ENCODE data around the gene TSPAN18. TPM values are rescaled to one million over a fixed set of nuclear protein-coding genes. Genes with fewer than 3 reads are reported as not detected.

The TSPAN18 gene
- total RNA-seq, 4 donors from 2014 or later = 2.6 to 28.9 (median 4.9) TPM

DNA sequence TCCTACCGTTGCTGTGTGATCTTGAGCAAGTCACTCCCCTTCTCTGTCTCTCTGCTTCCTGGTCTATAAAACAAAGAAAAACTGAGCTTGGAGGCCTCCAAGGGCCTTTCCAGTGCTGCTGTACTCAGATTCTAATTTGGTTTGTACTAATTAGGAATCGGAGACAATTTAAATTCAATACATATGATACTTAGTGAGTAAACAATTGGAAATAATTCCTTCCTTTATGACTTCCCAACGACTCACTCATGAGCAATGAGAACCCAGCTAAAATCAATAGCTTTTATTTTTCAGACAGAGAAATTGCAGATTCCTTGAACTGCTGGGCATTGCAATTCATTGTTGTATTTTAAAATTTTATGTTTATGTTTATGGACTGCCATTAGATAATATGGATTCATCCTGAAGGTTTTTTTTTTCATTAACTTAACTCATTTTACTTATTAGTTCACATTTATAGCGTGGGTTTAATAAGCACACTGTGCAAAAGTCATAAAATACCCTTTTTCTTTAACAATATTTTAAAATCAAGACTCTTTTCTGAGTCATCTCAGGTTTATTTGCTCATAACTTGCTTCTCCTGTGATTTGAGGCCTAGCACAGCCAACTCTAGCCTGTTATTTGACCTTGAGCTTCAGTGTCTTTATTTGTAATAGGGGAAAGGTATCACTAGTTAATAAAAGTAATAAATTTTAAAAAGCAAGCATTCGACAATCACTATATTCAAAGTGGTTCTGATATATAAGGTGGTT is 128.2 kb downstream of the TSPAN18 start:
- DNase-seq = no peak
- Histone ChIP-seq H3K4me1 (peaks cover 0 to 5% (median 0%) of the 10 kb centered on the region in 4 donors), H3K27ac (peak overlapping the region in 3 of 4 donors; percentile 16 to 41 (median 34)), H3K27me3 (no peaks in the 10 kb centered on the region), H3K36me3 (no peaks in the 10 kb centered on the region), H3K4me3 (no peak overlapping the region), H3K9me3 (no peaks in the 10 kb centered on the region)
- intact Hi-C loops (cut with DNase I; ENCODE audit: low total_unique reads) (no loop called here), in situ Hi-C loops (cut with MboI; ENCODE audit: low pct_ligation_motif_present in 1 of 4, low pct_unique_long_range_greater_than_20kb in 1 of 4, low sequenced_read_pairs in 3 of 4) (no loop called here)
- TF ChIP-seq, protein P1, sequence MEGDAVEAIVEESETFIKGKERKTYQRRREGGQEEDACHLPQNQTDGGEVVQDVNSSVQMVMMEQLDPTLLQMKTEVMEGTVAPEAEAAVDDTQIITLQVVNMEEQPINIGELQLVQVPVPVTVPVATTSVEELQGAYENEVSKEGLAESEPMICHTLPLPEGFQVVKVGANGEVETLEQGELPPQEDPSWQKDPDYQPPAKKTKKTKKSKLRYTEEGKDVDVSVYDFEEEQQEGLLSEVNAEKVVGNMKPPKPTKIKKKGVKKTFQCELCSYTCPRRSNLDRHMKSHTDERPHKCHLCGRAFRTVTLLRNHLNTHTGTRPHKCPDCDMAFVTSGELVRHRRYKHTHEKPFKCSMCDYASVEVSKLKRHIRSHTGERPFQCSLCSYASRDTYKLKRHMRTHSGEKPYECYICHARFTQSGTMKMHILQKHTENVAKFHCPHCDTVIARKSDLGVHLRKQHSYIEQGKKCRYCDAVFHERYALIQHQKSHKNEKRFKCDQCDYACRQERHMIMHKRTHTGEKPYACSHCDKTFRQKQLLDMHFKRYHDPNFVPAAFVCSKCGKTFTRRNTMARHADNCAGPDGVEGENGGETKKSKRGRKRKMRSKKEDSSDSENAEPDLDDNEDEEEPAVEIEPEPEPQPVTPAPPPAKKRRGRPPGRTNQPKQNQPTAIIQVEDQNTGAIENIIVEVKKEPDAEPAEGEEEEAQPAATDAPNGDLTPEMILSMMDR (IDR thresholded peaks at IDR 0.05) = no peak
- TF ChIP-seq POLR2AphosphoS5 (IDR thresholded peaks at IDR 0.05) (no peak), EP300 (IDR thresholded peaks at IDR 0.05; ENCODE audit: low read depth) (no peak), POLR2A (IDR thresholded peaks at IDR 0.05) (no peak)
- WGBS, 2 donors (ENCODE audit: low coverage in 1 of 2) = 53 to 56% methylated on average over 5 of the region's 5 CpGs

DNA sequence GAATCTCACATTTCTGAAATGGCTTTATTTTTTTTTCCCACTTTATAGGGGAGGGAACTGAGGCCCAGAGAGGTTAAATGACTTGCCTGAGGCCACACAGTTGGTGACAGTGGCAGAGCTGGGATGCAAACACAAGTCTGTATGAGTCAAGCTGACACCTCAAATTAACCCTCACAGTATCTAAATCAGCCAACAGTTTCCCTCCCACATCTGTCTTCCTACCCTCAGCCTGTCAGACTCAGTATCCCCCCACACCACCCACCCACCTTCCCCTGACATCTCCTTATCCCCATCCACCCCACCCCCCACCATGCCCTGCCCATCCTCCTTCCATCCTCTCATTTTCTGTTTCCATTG is 128.7 kb downstream of the TSPAN18 start:
- no peak overlapping the region for H3K4me3 ChIP-seq
- no peaks in the 10 kb centered on the region for H3K27me3 ChIP-seq
- no peaks in the 10 kb centered on the region for H3K9me3 ChIP-seq
- peaks cover 0 to 5% (median 0%) of the 10 kb centered on the region in 4 donors for H3K4me1 ChIP-seq
- H3K36me3 ChIP-seq = no peaks in the 10 kb centered on the region
- TF ChIP-seq EP300 (IDR thresholded peaks at IDR 0.05; ENCODE audit: low read depth) (no peak), POLR2A (IDR thresholded peaks at IDR 0.05) (no peak), POLR2AphosphoS5 (IDR thresholded peaks at IDR 0.05) (no peak)
- TF ChIP-seq, protein P1 (IDR thresholded peaks at IDR 0.05) = no peak
- in situ Hi-C loops (cut with MboI; ENCODE audit: low pct_ligation_motif_present in 1 of 4, low pct_unique_long_range_greater_than_20kb in 1 of 4, low sequenced_read_pairs in 3 of 4) = no loop called here
- intact Hi-C loops (cut with DNase I; ENCODE audit: low total_unique reads) = no loop called here
- H3K27ac ChIP-seq = peak overlapping the region in 1 of 4 donors; percentile 34
- no peak for DNase-seq

DNA sequence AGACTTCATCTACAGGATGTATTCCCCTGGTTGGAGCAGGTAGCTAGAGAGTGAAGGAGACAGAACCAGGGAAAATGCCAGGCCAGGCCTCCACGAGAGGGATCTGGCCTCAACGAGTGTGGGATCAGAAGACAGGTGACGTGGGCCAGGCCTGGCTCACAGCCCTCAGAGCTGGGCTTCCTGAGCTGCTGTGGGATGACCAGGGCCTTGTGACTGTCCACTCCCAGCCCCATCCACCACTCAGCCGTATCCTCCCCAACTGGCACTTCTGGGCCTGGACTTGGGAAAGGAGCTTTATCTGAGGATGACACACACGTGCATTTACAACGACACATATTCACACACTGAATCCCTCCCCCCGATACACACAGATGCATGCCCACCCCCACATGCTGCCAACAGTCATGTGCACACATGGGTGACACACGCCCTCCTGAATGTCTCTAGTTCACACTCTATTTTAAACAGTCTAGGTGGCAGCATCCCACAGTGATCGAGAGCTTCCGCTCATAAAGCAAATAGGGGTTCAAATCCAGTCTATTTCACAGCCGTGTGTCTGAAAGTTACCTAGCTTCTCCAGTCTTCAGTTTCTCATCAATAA is 130.8 kb downstream of the TSPAN18 start:
- Histone ChIP-seq H3K36me3 (no peaks in the 10 kb centered on the region), H3K27me3 (no peaks in the 10 kb centered on the region), H3K27ac (peak overlapping the region; percentile 7 to 38 (median 22)), H3K9me3 (no peaks in the 10 kb centered on the region), H3K4me3 (no peak overlapping the region), H3K4me1 (peaks cover 7 to 11% (median 9%) of the 10 kb centered on the region in 4 donors)
- in situ Hi-C loops (cut with MboI; ENCODE audit: low pct_ligation_motif_present in 1 of 4, low pct_unique_long_range_greater_than_20kb in 1 of 4, low sequenced_read_pairs in 3 of 4) = no loop called here
- intact Hi-C loops (cut with DNase I; ENCODE audit: low total_unique reads) = no loop called here
- DNase-seq = no peak
- 91 to 93% methylated on average over 5 to 10 of the region's 11 CpGs for WGBS, 2 donors (ENCODE audit: low coverage in 1 of 2)
- no peak for TF ChIP-seq POLR2AphosphoS5 (IDR thresholded peaks at IDR 0.05)
- no peak for TF ChIP-seq POLR2A (IDR thresholded peaks at IDR 0.05)

DNA sequence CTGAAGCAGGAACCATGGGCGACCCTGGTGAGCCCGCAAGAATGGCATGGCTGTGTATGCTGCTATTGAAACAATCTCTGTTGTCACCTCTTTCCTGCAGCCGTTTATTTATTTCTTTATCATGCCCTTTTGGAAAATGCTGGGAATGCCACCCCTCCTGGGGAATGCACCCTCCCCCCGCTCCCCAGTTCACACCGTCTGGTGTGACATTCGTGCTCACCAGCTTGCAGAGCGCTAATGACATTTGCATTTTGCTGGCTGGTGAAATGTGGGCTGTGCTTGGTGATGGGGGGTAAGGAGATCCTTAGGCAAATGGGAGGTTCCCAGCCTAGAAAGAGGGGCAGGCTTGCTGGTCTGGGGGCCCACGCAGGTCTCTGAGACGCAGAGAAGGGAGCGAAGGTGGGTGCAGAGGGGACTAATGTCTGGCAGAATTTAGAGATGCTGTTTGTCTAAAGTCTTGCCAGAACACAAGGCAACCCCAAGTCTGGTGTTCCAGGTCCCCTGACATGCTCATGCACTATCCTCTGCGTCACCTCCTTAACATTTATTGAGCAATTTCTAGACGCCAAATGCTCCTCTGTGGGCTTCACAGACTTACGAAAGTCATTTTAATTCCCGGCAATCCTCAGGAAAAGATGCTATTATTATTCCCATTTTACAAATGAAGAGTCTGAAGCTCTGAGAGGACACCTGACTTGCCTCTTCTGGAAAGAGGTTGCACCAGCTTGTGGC is 132.2 kb downstream of the TSPAN18 start:
- no peak for TF ChIP-seq POLR2A (IDR thresholded peaks at IDR 0.05)
- no peak for TF ChIP-seq POLR2AphosphoS5 (IDR thresholded peaks at IDR 0.05)
- TF ChIP-seq EP300 (IDR thresholded peaks at IDR 0.05; ENCODE audit: low read depth) = no peak
- TF ChIP-seq, protein P1 (IDR thresholded peaks at IDR 0.05) = no peak
- Histone ChIP-seq H3K9me3 (no peaks in the 10 kb centered on the region), H3K36me3 (no peaks in the 10 kb centered on the region), H3K27ac (peak overlapping the region in 3 of 4 donors; percentile 1 to 91 (median 49)), H3K4me1 (peaks cover 11 to 20% (median 14%) of the 10 kb centered on the region in 4 donors), H3K4me3 (no peak overlapping the region), H3K27me3 (no peaks in the 10 kb centered on the region)
- intact Hi-C loops (cut with DNase I; ENCODE audit: low total_unique reads) = no loop called here
- in situ Hi-C loops (cut with MboI; ENCODE audit: low pct_ligation_motif_present in 1 of 4, low pct_unique_long_range_greater_than_20kb in 1 of 4, low sequenced_read_pairs in 3 of 4) = no loop called here
- no peak for DNase-seq
- 89 to 93% methylated on average over 4 to 14 of the region's 14 CpGs for WGBS, 2 donors (ENCODE audit: low coverage in 1 of 2)

Measured in transverse colon (tissue), 4 donors.